GM10847 (cell line): ENCODE data around the gene SCYGR2.

Experiments
- POLR2A ChIP-seq: IDR thresholded peaks from 2 replicates; pipeline ENCODE4 v1.6.1; 2011; ENCODE audit not compliant: insufficient read length; ENCODE audit errors: extremely low read depth

The SCYGR2 gene

GRCh38 chr2:227627769-227628168, 29.1 kb downstream of the SCYGR2 start:
- TF ChIP-seq POLR2A = no peak

- no peak for TF ChIP-seq POLR2A
These were observed 30.7 kb downstream of the SCYGR2 start for GRCh38 chr2:227629435-227629834.

DNA sequence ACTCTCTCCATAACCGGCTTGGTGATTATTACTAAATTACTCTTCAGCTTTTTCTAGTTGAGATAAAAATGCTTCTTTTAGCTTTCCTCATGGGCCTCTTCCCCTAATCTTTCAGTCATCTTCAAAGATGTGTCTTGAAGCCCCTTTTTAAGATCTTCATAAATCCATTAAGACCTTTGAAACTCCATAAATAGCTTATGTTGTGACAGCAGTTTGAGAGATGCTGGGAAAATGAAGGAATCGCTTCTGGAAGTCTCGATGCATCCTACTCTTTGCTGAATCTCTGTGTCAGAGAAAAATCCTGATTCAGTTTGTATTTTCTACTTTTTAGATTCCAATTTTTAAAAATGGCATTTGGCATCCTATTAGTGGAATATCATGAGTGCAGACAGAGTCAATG, 31.6 kb downstream of the SCYGR2 start:
- TF ChIP-seq POLR2A = no peak

DNA sequence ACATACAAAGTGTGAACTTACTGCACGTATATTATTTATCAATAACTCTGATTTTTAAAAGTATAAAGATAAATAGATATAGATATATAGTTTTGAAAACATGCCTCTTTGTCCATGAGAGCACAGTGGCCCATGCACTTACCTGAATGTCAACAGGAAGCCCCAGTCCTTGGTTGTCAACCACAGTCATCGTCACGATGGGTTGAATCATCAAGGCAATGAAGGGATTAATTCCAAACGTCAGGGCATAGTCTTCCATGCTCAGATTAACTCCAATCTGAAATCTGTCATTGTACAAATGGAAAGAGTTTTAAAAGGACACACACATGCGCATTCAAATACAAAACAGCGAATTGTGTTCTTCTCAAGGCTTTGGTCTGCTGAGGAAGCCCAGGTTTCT, 34.1 kb downstream of the SCYGR2 start:
- TF ChIP-seq POLR2A = no peak

DNA sequence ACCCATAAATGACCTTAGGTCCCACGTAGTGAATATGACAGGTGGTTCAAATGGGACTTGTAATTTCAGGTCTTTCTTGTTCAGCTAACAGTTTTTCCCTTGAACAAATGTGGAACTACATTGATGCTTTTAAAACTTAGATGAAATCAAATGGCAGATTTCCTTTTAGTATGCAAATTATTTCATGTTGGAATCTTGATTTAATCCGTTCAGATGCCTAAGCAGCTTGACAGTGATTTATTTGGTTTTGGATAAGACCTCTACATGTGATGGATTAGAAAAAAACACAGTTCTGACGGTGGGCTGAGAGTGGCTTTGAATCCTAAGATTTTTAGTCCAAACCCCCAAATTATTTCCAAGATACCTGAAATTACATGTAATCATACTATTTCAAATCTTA, 35.5 kb downstream of the SCYGR2 start:
- TF ChIP-seq POLR2A = no peak

- no peak for TF ChIP-seq POLR2A
These were observed 44.0 kb downstream of the SCYGR2 start for GRCh38 chr2:227642656-227643055.

- TF ChIP-seq POLR2A = no peak
These were observed 45.4 kb downstream of the SCYGR2 start for GRCh38 chr2:227643990-227644551.
